ENCODE results near the gene C1QL1.

The C1QL1 gene

DNA sequence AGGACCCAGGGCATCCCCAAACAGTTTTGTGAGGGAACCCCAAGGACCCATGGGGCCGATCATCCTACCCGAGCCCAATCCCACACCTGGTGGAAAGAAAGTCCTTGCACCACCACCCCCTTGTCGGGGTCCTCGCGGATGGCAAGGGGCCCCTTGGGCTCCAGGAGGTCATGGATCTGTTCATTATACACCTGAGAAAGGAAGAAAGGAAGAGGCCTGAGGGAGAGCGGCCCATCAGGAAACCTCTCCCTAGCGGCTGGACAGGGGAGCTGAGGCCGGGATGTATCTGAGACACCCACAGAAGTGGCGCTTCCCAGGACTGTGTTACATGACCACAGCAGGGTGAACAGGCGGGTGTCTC lies 33.4 kb downstream of the C1QL1 start:
- no peak for TF ChIP-seq ZFX (IDR thresholded peaks at IDR 0.05)
- TF ChIP-seq, protein P1, sequence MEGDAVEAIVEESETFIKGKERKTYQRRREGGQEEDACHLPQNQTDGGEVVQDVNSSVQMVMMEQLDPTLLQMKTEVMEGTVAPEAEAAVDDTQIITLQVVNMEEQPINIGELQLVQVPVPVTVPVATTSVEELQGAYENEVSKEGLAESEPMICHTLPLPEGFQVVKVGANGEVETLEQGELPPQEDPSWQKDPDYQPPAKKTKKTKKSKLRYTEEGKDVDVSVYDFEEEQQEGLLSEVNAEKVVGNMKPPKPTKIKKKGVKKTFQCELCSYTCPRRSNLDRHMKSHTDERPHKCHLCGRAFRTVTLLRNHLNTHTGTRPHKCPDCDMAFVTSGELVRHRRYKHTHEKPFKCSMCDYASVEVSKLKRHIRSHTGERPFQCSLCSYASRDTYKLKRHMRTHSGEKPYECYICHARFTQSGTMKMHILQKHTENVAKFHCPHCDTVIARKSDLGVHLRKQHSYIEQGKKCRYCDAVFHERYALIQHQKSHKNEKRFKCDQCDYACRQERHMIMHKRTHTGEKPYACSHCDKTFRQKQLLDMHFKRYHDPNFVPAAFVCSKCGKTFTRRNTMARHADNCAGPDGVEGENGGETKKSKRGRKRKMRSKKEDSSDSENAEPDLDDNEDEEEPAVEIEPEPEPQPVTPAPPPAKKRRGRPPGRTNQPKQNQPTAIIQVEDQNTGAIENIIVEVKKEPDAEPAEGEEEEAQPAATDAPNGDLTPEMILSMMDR (conservative IDR thresholded peaks at IDR 0.05) = no peak
- H3K27ac ChIP-seq = no peak overlapping the region

GRCh38 chr17:44933824-44934744 lies 34.0 kb downstream of the C1QL1 start:
- no peak overlapping the region for H3K27ac ChIP-seq
- TF ChIP-seq ZFX (IDR thresholded peaks at IDR 0.05) = no peak
- TF ChIP-seq, protein P1 (conservative IDR thresholded peaks at IDR 0.05) = no peak

GRCh38 chr17:44932787-44933097 lies 35.4 kb downstream of the C1QL1 start:
- no peak overlapping the region for H3K27ac ChIP-seq
- TF ChIP-seq ZFX (IDR thresholded peaks at IDR 0.05) = no peak
- TF ChIP-seq, protein P1 (conservative IDR thresholded peaks at IDR 0.05) = no peak

- TF ChIP-seq, protein P1 (conservative IDR thresholded peaks at IDR 0.05) = no peak
- TF ChIP-seq ZFX (IDR thresholded peaks at IDR 0.05) = no peak
- H3K27ac ChIP-seq = no peak overlapping the region
These were observed 35.9 kb downstream of the C1QL1 start for GRCh38 chr17:44932096-44932786.

- H3K27ac ChIP-seq = no peak overlapping the region
These were observed 36.7 kb downstream of the C1QL1 start for GRCh38 chr17:44931376-44931775.

DNA sequence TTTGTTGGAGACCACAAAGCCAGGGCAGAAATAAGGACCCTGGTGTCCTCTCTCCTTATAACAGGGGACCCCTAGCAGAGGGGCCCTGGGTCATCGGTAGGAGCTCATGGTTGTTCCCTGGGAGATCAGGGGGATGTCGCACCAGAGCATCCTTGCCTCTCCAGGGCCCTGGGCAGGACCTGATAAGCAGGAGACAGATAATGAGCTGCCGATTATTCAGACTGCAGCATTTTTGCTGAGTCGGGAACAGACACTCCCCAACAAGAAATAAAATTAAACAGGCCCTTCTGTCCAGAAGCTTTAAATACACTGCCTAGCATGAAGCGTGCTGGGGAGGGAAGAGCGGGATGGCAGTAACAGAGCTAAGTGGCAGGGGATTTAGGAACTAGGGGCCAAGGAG lies 37.4 kb downstream of the C1QL1 start:
- TF ChIP-seq, protein P1 (conservative IDR thresholded peaks at IDR 0.05) = no peak
- H3K27ac ChIP-seq = no peak overlapping the region

More at GRCh38 chr17:44931376-44931775, 36.7 kb downstream of the C1QL1 start:
- TF ChIP-seq ZFX (IDR thresholded peaks at IDR 0.05) = no peak

DNA sequence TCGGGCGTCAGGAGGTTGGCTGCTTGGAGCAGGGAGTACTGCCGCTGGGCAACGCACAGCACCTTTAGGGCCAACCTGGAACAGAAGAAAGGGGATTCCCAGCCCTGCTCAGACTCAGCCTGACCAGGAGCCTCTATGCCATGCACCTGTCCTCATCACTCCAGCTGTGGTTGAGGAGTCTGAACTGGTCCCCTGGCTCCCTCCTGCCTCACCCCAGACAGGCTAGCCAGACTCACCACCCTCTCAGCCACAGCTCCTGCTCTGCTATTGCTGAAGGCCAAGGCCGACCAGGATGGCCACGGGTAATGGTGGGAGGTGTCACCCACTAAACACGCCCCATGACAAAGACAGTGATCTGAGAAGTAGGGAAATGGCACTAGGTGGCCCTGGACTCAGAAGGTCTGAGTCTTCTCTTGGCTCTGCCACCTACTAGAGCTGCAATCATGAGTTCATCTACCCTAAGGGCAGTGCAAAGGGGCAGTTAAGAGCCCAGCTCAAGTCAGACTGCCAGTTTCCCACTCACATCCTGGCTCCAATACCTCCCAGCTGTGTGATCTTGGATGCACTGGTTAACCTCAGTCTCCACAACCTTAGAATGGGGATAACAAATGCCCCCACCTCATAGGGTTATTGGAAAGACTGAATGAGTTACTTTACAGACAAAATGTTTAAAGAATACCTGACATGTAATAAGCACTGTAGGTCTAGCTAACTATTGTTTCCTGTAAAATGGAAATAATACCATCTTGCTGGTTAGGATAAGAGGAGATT lies 39.0 kb downstream of the C1QL1 start:
- H3K27ac ChIP-seq = no peak overlapping the region
- TF ChIP-seq ZFX (IDR thresholded peaks at IDR 0.05) = no peak
- TF ChIP-seq, protein P1 (conservative IDR thresholded peaks at IDR 0.05) = no peak

Data from C4-2B (cell line).